ENCODE results near the gene MDGA2. TPM values are rescaled to one million over a fixed set of nuclear protein-coding genes. Genes with fewer than 3 reads are reported as not detected.

MDGA2 gene
- total and polyA plus RNA-seq, 2 of the 4 experiments (the other 2 are of a cell fraction), result 0.02 TPM; not detected in 1

- no peaks in the 10 kb centered on the region for H3K9me1 ChIP-seq (ENCODE audit: insufficient read depth, low read length)
- no peak overlapping the region for H4K5ac ChIP-seq (ENCODE audit: low read depth, low read length)
- no peak overlapping the region for H2BK120ac ChIP-seq (ENCODE audit: low read depth, low read length)
- no peak overlapping the region for H2AFZ ChIP-seq (replicated peaks; ENCODE audit: low read length, poor library complexity)
- CTCF ChIA-PET, result no interaction called here
- no peaks in the 10 kb centered on the region for H3K36me3 ChIP-seq (ENCODE audit: control insufficient read depth, insufficient read depth, low read length)
- H3K4me3 ChIP-seq (ENCODE audit: insufficient read depth, low read depth, low read length), result no peak overlapping the region
- no peaks in the 10 kb centered on the region for H3K4me1 ChIP-seq (ENCODE audit: control insufficient read depth, insufficient read depth, low read length)
- no peak overlapping the region for H2BK15ac ChIP-seq (ENCODE audit: low read depth, low read length)
- H2AK9ac ChIP-seq (replicated peaks; ENCODE audit: low read depth, low read length, poor library complexity), result no peak overlapping the region
- no peak overlapping the region for H3K9ac ChIP-seq (ENCODE audit: low read depth, low read length)
- no peak overlapping the region for H3K4me2 ChIP-seq (ENCODE audit: low read depth, low read length)
- peaks cover 8% of the 10 kb centered on the region; the same call in 1 of the 2 replicates for H3K9me3 ChIP-seq (ENCODE audit: control insufficient read depth, insufficient read depth, low read length)
- no peak overlapping the region for H3K56ac ChIP-seq (ENCODE audit: extremely low read depth, insufficient read depth, low read length)
- POLR2A ChIA-PET (ENCODE audit: unreplicated experiment), result no interaction called here
- H3K18ac ChIP-seq (ENCODE audit: low read depth, low read length), result no peak overlapping the region
- WGBS, 2 experiments (ENCODE audit: extremely low coverage in 2 of 2, insufficient read length in 1 of 2), result no CpG with 5 or more reads among the region's 2 CpGs
- no peak overlapping the region for H3K27ac ChIP-seq (ENCODE audit: insufficient read depth, low read length)
- H2BK20ac ChIP-seq (ENCODE audit: low read depth, low read length), result no peak overlapping the region
- H3K27me3 ChIP-seq (ENCODE audit: control insufficient read depth, insufficient read depth, low read length), result no peaks in the 10 kb centered on the region
- H3K4ac ChIP-seq (ENCODE audit: low read depth, low read length), result no peak overlapping the region
- no peak overlapping the region for H4K8ac ChIP-seq (ENCODE audit: low read depth in 2 of 2, low read length in 2 of 2)
- H2BK5ac ChIP-seq (ENCODE audit: low read depth, low read length, poor library complexity, severe bottlenecking), result no peak overlapping the region
- H2AK5ac ChIP-seq (ENCODE audit: low read depth, low read length), result no peak overlapping the region
- no peak overlapping the region for H3K14ac ChIP-seq (replicated peaks; ENCODE audit: low read depth, low read length)
- BruUV-seq (replicated peaks), result no TSS peak
- ATAC-seq (ENCODE audit: low read depth) (no peak), DNase-seq (no peak)
- no peak overlapping the region for H4K91ac ChIP-seq (ENCODE audit: insufficient read depth, low read depth, low read length)
- TF ChIP-seq POLR2A (IDR thresholded peaks at IDR 0.05; ENCODE audit: low read depth, low read length), result no peak
- no peak for TF ChIP-seq USF2 (IDR thresholded peaks at IDR 0.05; ENCODE audit: low read depth, low read length)
- TF ChIP-seq BHLHE40 (IDR thresholded peaks at IDR 0.05; ENCODE audit: low read depth, low read length), result no peak
- TF ChIP-seq RFX5 (IDR thresholded peaks at IDR 0.05; ENCODE audit: low read depth, low read length), result no peak
- TF ChIP-seq CHD1 (IDR thresholded peaks at IDR 0.05; ENCODE audit: low read depth, low read length), result no peak
- TF ChIP-seq NFE2L2 (IDR thresholded peaks at IDR 0.05; ENCODE audit: low read depth, low read length), result no peak
- no peak for TF ChIP-seq MAFK (IDR thresholded peaks at IDR 0.05; ENCODE audit: low read depth, low read length)
- no peak for TF ChIP-seq MXI1 (IDR thresholded peaks at IDR 0.05; ENCODE audit: borderline replicate concordance, low read depth, low read length)
- TF ChIP-seq MAZ (IDR thresholded peaks at IDR 0.05; ENCODE audit: borderline replicate concordance, low read depth, low read length), result no peak
- TF ChIP-seq CEBPB (IDR thresholded peaks at IDR 0.05; ENCODE audit: low read depth, low read length), result no peak
- no peak for TF ChIP-seq FOS (IDR thresholded peaks at IDR 0.05; ENCODE audit: low read depth, low read length)
- TF ChIP-seq ELK1 (IDR thresholded peaks at IDR 0.05; ENCODE audit: borderline replicate concordance, low read depth, low read length), result no peak
- no peak for TF ChIP-seq RCOR1 (IDR thresholded peaks at IDR 0.05; ENCODE audit: insufficient replicate concordance, low read length)
- intact Hi-C loops (cut with micrococcal nuclease) (no loop called here), in situ Hi-C loops (cut with MboI; ENCODE audit: low sequenced_read_pairs) (no loop called here), dilution Hi-C loops (cut with HindIII; ENCODE audit: low sequenced_read_pairs, unreplicated experiment) (no loop called here)
- no peak overlapping the region for H3K23ac ChIP-seq (ENCODE audit: low read depth, low read length)
- no peaks in the 10 kb centered on the region for H4K20me1 ChIP-seq (ENCODE audit: insufficient read depth, low read length)
- H3K79me1 ChIP-seq (ENCODE audit: low read depth in 1 of 2, low read length in 2 of 2), result no peaks in the 10 kb centered on the region
Measured at GRCh38 chr14:47439953-47440352, 235.5 kb downstream of the MDGA2 start.

Measured in IMR-90 (cell line).